GM12878 (cell line): ENCODE results near the gene UFC1. TPM values are rescaled to one million over a fixed set of nuclear protein-coding genes. Genes with fewer than 3 reads are reported as not detected.
A peak's percentile ranks its signal among the peaks of the same experiment; 100 is the strongest.

Source experiments
- ATAC-seq: fragments of 200-7000 bp; cut with Tn5 transposase; 3 replicates; pipeline ENCODE4 v1.9.1; 2020; ENCODE audit warnings: mild to moderate bottlenecking, moderate library complexity
- BruUV-seq: library from RNA; stranded (reverse); fragments of 400-500 nt; replicated peaks from 2 replicates; lab custom pipeline; 2021; lab: Mats Ljungman, UMichigan
- CTCF ChIA-PET: fragments of 300-600 bp; sonication (Branson Sonifier 250); formaldehyde crosslinking; extraction: SDS; loops from one replicate; lab custom pipeline; 2021; ENCODE audit warnings: inconsistent platforms; lab: Yijun Ruan, JAX
- POLR2A ChIA-PET: fragments of 350-600 bp; formaldehyde crosslinking; extraction: SDS; loops from one replicate; lab custom pipeline; 2021; ENCODE audit warnings: inconsistent platforms; lab: Charles Lee
- RAD21 ChIA-PET: fragments of 300-600 bp; sonication (Branson Sonifier 250); formaldehyde crosslinking; loops from one replicate; lab custom pipeline; 2023; ENCODE audit warnings: antibody characterized with exemption; ENCODE audit not compliant: unreplicated experiment; lab: Charles Lee
- SMC1A ChIA-PET: fragments of 300-600 bp; sonication (Branson Sonifier 250); formaldehyde crosslinking; loops from one replicate; lab custom pipeline; 2023; ENCODE audit not compliant: unreplicated experiment, uncharacterized antibody; lab: Charles Lee
- DNase-seq: peaks from one replicate; pipeline ENCODE4 v3.0.0-alpha.2; 2011; ENCODE audit warnings: low read depth, low spot score
- FAIRE-seq: peaks from 3 replicates; lab custom pipeline; 2011; peaks lifted over from hg19 to GRCh38; lab: Jason Lieb, UNC
- H2AFZ ChIP-seq: 2 replicates; pipeline ENCODE4 v1.6.0; 2011; ENCODE audit warnings: low read depth, low read length, control low read depth; ENCODE audit not compliant: control insufficient read depth
- H3K27ac ChIP-seq: 2 replicates; pipeline ENCODE4 v1.5.1; 2011; ENCODE audit warnings: control low read depth; ENCODE audit not compliant: control insufficient read depth, insufficient read depth
- H3K27me3 ChIP-seq, 2 experiments: replicated peaks in 1 of 2; 2 replicates each; pipeline versions ENCODE4 v1.6.0 to v1.6.1; 2011; ENCODE audit warnings: low read length in 1 of 2; ENCODE audit not compliant: control insufficient read depth in 2 of 2, insufficient read depth in 2 of 2
- H3K36me3 ChIP-seq, 2 experiments: 2 replicates each; pipeline ENCODE4 v1.5.1; 2011; ENCODE audit warnings: low read length in 1 of 2; ENCODE audit not compliant: control insufficient read depth in 2 of 2, insufficient read depth in 2 of 2
- H3K4me1 ChIP-seq: 2 replicates; pipeline ENCODE4 v1.6.1; 2011; ENCODE audit warnings: mild to moderate bottlenecking, low read length, moderate library complexity, mixed read lengths; ENCODE audit not compliant: control insufficient read depth, insufficient read depth
- H3K4me2 ChIP-seq: 2 replicates; pipeline ENCODE4 v1.6.0; 2011; ENCODE audit warnings: control low read depth; ENCODE audit not compliant: control insufficient read depth, insufficient read depth
- H3K4me3 ChIP-seq: fragments of 200-600 bp; sonication (generic); 2 replicates; pipeline ENCODE4 v1.5.1; 2016
- H3K79me2 ChIP-seq: 2 replicates; pipeline ENCODE4 v1.6.0; 2011; ENCODE audit warnings: low read length; ENCODE audit not compliant: control insufficient read depth, insufficient read depth
- H3K9ac ChIP-seq: 2 replicates; pipeline ENCODE4 v1.8.0; 2011; ENCODE audit warnings: low read length, control low read depth, mixed read lengths; ENCODE audit not compliant: control insufficient read depth, insufficient read depth
- H3K9me3 ChIP-seq: replicated peaks from 3 replicates; pipeline ENCODE4 v1.5.1; 2011; ENCODE audit warnings: mild to moderate bottlenecking, low read length; ENCODE audit not compliant: control insufficient read depth, insufficient read depth
- H4K20me1 ChIP-seq: 2 replicates; pipeline ENCODE4 v1.6.0; 2011; ENCODE audit not compliant: control insufficient read depth, insufficient read depth
- ASH2L ChIP-seq: fragments of 300-600, 200-600 bp; sonication (generic); IDR thresholded peaks from 2 replicates; pipeline ENCODE4 v1.6.1; 2017; ENCODE audit warnings: low read depth, mild to moderate bottlenecking, borderline replicate concordance
- BACH1 ChIP-seq: fragments of 450-650 bp; IDR thresholded peaks from 2 replicates; pipeline ENCODE4 v1.6.1; 2017; ENCODE audit warnings: mild to moderate bottlenecking, borderline replicate concordance
- BCL11A ChIP-seq: IDR thresholded peaks from 2 replicates; pipeline ENCODE4 v1.6.1; 2011; ENCODE audit warnings: low read depth, low read length
- CBX5 ChIP-seq: sonication (generic); IDR thresholded peaks from 2 replicates; pipeline ENCODE4 v1.6.1; 2016; ENCODE audit warnings: low read depth, moderate library complexity, mild to moderate bottlenecking, inconsistent platforms
- SIX5 ChIP-seq: IDR thresholded peaks from 2 replicates; pipeline ENCODE4 v1.6.1; 2011; ENCODE audit warnings: mild to moderate bottlenecking, low read depth, low read length, moderate library complexity; ENCODE audit not compliant: severe bottlenecking
- YBX1 ChIP-seq: fragments of 450-650 bp; IDR thresholded peaks from 2 replicates; pipeline ENCODE4 v1.6.1; 2016; ENCODE audit warnings: antibody characterized with exemption
- WGBS: methylation state at CpG from one replicate; pipeline ENCODE4 v1.1.6; 2016; ENCODE audit warnings: low lambda C conversion rate; ENCODE audit not compliant: insufficient replicate concordance, insufficient coverage; ENCODE audit errors: missing lambda C conversion rate; 5-methylcytosine and 5-hydroxymethylcytosine counted together
- in situ Hi-C: fragments of 300-500 bp; cut with MboI; formaldehyde crosslinking; loops from 9 replicates; pipeline ENCODE4 v1.14.3; 2018; ENCODE audit warnings: mixed read lengths
- intact Hi-C: fragments of 100-400 bp; cut with micrococcal nuclease; formaldehyde crosslinking; loops from one replicate; pipeline ENCODE4 v1.14.2; 2022; ENCODE audit not compliant: unreplicated experiment
- polyA plus RNA-seq, 11 experiments: library from polyadenylated mRNA; depleted of rRNA in 4 of 11; unstranded in 6 of 11; stranded (reverse) in 5 of 11; fragments of >200 nt; fragmentation: Nextera tagmentation in 4 of 11; fragmentation: Illumina TruSeq in 1 of 11; extraction: Ambion mirVana in 4 of 11; extraction: Trizol in 1 of 11; gene quantifications; 1 replicate in 1 of 11; 2 replicates in 10 of 11; pipeline versions ENCODE4 v1.2.1 to v1.2.3, GENCODE V29; 2011 to 2016; ENCODE audit warnings: inconsistent platforms in 2 of 11, missing spikeins in 2 of 11, low read depth in 1 of 11
- total RNA-seq, 4 experiments: library from RNA; depleted of rRNA in 3 of 4; stranded (reverse); fragments of >200 nt in 3 of 4; fragmentation: Illumina TruSeq in 1 of 4; extraction: Trizol in 1 of 4; gene quantifications; 2 replicates each; pipeline versions ENCODE4 v1.2.1 to v1.2.3, GENCODE V29; 2013 to 2021

Gene UFC1
- total and polyA plus RNA-seq, 10 of the 15 experiments (the other 5 are each of a cell fraction or from before 2014, with no cell fraction given), result 95.9 to 239 (median 151) TPM

DNA sequence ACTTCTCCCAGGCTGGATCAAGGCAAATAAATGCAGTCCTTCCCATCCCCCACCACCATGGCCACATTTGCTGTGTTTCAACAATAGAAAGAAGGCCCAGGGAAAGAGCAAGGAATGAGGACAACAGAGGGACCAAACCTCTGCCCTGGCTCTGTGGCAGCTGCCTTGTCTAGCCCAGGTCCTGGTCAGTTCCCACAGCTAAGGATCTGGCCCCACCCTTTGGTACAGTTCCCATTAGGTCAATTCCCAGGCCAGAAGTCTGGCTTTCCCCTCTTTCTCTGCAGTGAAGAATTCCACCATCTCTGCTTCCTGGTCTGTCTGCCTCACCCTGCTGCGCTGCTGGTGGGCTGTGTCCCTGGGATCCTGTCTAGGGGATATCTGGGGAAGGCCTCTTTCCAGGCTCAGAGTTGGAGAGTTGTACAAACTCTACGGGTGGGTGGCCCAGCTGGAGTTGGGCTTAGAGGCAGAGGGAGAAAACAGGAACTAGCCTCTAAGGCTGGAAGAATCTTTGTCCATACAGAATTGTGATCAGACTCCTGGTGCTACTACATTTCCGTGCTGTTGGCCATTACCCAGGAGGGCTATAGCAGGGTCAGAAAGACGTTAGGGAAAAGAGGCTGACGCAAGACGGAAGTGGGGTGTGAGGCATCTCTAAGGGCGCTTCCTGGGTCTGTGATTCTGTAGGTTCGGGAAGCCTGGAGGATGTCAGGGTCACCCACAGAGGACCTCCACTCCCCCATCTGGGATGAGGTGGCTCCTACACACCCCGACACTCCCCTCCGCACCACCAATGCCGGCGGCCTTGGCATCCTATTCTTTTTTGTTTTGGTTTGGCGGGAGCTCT lies 47.4 kb downstream of the UFC1 start:
- ATAC-seq, result no peak
- no peaks in the 10 kb centered on the region for H3K27me3 ChIP-seq
- H4K20me1 ChIP-seq, result no peaks in the 10 kb centered on the region
- no peak for DNase-seq
- in situ Hi-C loops (no loop called here), intact Hi-C loops (no loop called here)
- no peak for TF ChIP-seq BCL11A
- TF ChIP-seq BACH1, result no peak
- TF ChIP-seq YBX1, result no peak
- no peak for TF ChIP-seq CBX5
- TF ChIP-seq ASH2L, result no peak
- no peak for TF ChIP-seq SIX5
- H3K4me3 ChIP-seq, result peak overlapping the region; percentile 64
- H3K4me1 ChIP-seq, result peaks cover 21% of the 10 kb centered on the region
- WGBS, result 80% methylated on average over 13 of the region's 13 CpGs
- BruUV-seq, result TSS peak; percentile 99
- ChIA-PET CTCF (interaction anchor here (0.9 to 13.6 kb wide), 15 partner anchors 9 to 188 kb away, joined by 3 to 385 read pairs (median 12); partner anchors contain the start of genes APOA2, FCER1G, PPOX and TOMM40L), RAD21 (interaction anchor here (1.0 to 6.6 kb wide), 9 partner anchors 10 to 182 kb away, joined by 3 to 72 read pairs (median 8); partner anchors contain the start of genes CFAP126, PPOX and TOMM40L), SMC1A (interaction anchor here (0.6 to 8.1 kb wide), 15 partner anchors 8 to 181 kb away, joined by 3 to 66 read pairs (median 6); partner anchors contain the start of genes CFAP126, PPOX, SDHC and TOMM40L), POLR2A (interaction anchor here (0.5 to 3.0 kb wide), 12 partner anchors 10 to 191 kb away, joined by 3 to 24 read pairs (median 6); partner anchors contain the start of genes B4GALT3, CFAP126, FCER1G and PPOX)
- peaks cover 20% of the 10 kb centered on the region for H3K79me2 ChIP-seq
- H3K36me3 ChIP-seq, result peaks cover 0 to 1% of the 10 kb centered on the region in 2 experiments; a peak in 1 of 4 replicates
- H3K27ac ChIP-seq, result peak overlapping the region; percentile 86
- H3K9me3 ChIP-seq, result no peaks in the 10 kb centered on the region
- H3K4me2 ChIP-seq, result peak overlapping the region; percentile 95
- peak overlapping the region; percentile 94; the same call in 1 of the 2 replicates for H3K9ac ChIP-seq
- peak overlapping the region; percentile 40 for H2AFZ ChIP-seq
- FAIRE-seq, result no peak
